GM19240 (cell line): ENCODE measurements around the gene VSIG2.

Experiments
- DNase-seq: peaks from one replicate; pipeline ENCODE4 v3.0.0; 2011; ENCODE audit warnings: low spot score; ENCODE audit not compliant: insufficient read length

VSIG2 gene

DNA sequence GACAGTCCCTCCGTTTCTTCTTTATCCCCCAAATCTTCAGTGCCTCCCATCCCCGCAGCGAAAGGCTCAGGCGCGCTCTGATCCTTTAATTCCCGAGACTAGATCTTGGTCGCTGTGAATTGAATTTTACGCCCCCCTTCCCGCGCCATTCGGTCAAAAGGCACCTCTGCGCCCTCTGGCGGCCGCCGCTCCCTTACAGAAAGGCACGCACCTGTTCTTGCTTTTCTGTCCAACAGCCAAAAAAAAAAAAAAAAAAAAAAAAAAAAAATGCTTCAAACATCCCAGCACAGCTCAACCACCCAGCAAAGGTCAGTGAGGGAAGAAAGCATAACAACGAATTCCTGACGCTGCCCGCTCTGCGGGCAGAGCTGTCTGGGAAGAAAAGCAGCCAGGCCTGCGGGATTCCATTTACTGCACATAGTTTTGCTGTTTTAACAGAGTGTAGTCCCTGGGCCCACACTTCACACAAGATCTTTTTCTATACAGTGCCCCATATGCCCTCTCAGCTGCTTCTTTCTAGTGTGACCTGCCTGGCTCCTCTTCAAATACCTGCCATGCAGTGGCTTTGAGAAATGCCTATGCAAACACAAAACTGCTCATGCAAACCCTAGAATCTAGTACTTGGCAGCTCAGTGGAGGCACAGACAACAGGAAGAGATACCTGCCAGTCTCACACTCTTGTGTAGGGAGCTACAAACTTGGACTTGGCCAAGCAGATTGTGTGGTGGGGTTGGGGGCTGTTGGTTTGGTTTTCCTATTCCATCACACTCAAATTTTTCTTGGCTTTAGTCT lies 11.3 kb upstream of the VSIG2 start:
- no peak for DNase-seq

GRCh38 chr11:124762624-124763155 lies 10.6 kb upstream of the VSIG2 start:
- no peak for DNase-seq

DNA sequence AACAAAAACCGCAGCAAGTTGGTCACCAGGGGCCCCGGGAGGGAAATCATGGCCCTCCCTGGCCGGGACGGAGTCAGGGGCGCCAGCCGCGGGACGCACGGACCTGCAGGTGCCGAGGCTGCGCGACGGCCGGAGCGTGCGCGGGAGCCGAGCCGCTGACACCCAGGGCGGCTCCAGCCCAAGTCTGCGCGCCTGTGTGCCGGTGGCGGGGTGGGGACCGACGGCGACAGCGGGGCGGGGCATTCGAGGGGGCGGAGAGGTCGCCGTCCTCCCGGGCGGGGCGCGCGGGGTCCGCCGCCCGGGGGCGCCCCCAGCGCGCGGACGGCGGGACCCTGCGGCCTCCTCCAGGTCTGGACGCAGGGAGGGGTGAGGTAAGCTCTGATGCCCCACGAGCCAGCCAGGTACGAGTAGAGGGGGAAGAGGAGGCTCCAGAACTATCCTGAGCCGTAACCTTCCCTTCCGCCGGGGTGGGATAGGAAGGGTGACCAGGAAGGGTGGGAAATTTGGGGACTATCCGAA lies 10.1 kb upstream of the VSIG2 start, which contains the start of gene ESAM:
Gene ESAM (minus strand): TSS at position 186 of the 519 bp plus-strand sequence. CDS start 136 bp downstream, at position 50.
- DNase-seq, result no peak

- no peak for DNase-seq
Measured at GRCh38 chr11:124761301-124762104, 9.4 kb upstream of the VSIG2 start.

DNA sequence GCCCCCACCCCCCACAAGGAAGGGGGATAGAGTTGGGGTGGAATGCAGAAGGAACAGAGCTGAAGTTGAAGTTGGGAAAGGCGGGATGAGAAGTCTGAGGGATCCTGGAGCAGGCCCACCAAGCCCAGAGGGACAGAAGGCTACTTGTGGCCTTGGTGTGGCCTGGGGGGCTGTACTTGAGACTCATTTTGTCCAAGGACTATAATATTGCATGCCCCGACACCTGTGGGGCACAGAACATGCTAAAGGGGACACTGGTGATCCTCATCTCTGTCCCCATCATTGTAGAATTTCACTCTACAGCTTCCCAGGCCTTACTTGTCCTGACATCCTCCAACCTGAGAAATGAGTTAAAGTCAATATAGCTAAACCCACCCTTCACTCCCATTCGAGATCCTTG lies 8.8 kb upstream of the VSIG2 start:
- no peak for DNase-seq

DNA sequence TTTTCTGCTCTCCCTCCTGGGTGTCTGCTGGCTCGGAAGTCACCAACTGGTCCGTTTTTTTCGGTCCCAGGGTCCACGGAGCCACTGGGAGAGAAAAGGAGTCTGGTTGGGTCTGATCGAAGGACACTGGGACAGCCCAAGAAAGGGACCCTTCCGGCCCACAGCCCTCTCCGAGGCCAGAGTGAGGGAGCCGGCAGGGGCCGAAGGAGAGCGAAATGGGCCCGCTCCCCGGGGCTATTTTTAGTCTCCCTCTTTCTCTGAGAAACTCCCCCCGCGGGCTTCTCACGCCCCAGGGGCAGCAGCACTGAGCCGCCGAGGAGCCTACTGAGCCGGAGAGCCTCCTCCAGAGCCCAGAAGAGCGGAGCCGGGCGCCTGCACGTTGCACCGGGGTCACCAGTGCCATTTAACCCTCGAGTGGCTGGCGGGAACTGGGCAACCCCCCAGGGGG lies 8.2 kb upstream of the VSIG2 start:
- DNase-seq, result no peak

- DNase-seq, result no peak
Measured at GRCh38 chr11:124759266-124760204, 7.5 kb upstream of the VSIG2 start.

- peak; percentile 74 for DNase-seq
Measured at GRCh38 chr11:124758355-124759265, 6.6 kb upstream of the VSIG2 start.

- no peak for DNase-seq
Measured at GRCh38 chr11:124757320-124757719, 5.3 kb upstream of the VSIG2 start.

GRCh38 chr11:124756753-124757227 lies 4.7 kb upstream of the VSIG2 start:
- no peak for DNase-seq

- DNase-seq, result no peak
Measured at GRCh38 chr11:124756033-124756752, 4.1 kb upstream of the VSIG2 start.

GRCh38 chr11:124754710-124755109 lies 2.7 kb upstream of the VSIG2 start:
- no peak for DNase-seq

- DNase-seq, result no peak
Measured at GRCh38 chr11:124754309-124754708, 2.3 kb upstream of the VSIG2 start.

DNA sequence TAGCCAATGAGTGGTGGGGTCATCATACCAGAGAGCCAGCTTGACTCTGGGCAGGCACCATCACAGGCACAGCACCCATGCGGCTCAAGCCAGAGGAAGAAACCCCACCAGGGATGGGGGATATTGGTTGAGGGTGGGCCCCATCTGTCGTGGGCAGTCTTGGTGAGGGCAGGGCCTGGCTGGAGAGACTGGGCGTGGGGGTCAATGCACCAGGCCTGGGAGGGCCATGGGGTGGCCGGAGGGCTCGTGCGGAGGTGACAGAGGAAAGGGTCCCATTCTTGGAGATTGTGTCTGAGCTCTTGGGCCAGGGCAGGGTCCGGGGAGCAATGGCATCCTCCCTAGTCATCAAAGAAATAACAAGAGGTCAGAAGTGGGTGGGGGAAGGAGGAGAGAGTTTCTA lies 1.6 kb upstream of the VSIG2 start:
- no peak for DNase-seq

GRCh38 chr11:124753205-124753604 lies 1.1 kb upstream of the VSIG2 start:
- DNase-seq, result no peak

- no peak for DNase-seq
Measured at GRCh38 chr11:124752471-124753102, 532 bp upstream of the VSIG2 start.

DNA sequence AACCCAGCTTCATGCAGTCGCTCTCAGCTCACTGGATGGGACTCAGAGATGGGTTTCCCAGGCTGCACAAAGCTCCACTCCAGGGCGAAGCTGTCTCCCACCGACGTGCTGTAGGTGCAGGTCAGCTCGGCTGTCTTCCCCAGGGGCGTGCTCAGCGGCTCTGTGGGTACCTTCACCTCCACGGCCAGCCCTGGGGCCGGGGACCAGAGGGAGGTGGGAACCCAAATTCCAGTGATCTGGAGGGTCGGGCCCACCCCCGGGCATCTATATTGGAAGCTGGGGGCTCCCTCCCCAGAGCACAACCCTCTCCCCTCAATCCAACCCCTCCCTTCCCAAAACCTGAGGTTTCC lies 689 bp downstream of the VSIG2 start:
- DNase-seq, result no peak

DNA sequence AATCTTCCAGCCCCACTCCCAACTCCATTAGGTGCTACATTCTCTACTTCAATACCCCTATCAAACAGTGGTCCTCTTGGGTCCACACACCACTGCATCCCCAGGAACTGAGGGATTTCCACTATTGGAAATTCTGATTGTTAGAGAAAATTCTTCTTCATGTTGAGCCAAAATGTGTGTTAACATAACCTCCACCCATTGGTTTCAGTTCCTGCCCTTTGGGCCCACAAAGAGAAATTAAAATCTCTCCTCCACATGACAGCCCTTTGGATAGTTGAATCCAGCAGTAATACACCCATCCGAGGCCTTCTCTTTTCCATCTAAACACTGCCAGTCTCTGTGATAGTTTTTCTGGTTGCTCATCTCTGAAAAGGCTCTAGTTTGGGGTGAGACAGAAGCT lies 2.1 kb downstream of the VSIG2 start:
- DNase-seq, result no peak
